Fibroblast of the aortic adventitia (primary cell): Measurements from ENCODE around the gene NSUN4. TPM values are rescaled to one million over a fixed set of nuclear protein-coding genes. Genes with fewer than 3 reads are reported as not detected.

Experiments
- DNase-seq: peaks from one replicate; pipeline ENCODE4 v3.0.0-alpha.2; 2010; ENCODE audit warnings: low read depth
- H3K4me3 ChIP-seq: 2 replicates; pipeline ENCODE4 v1.5.1; 2011; ENCODE audit warnings: low read depth, mild to moderate bottlenecking, control low read depth, low read length, moderate library complexity
- total RNA-seq: library from RNA; depleted of rRNA; stranded (reverse); fragments of >200 nt; gene quantifications from 2 replicates; pipeline ENCODE4 v1.2.3, GENCODE V29; 2012; ENCODE audit warnings: low replicate concordance
- TF ChIP-seq, protein P1 (sequence below): IDR thresholded peaks from 2 replicates; pipeline ENCODE4 v1.5.1; 2011; ENCODE audit warnings: mild to moderate bottlenecking, low read length, control low read depth, inconsistent platforms; ENCODE audit not compliant: insufficient read depth

NSUN4 gene
- total RNA-seq, 1 donor = 15.9 TPM

DNA sequence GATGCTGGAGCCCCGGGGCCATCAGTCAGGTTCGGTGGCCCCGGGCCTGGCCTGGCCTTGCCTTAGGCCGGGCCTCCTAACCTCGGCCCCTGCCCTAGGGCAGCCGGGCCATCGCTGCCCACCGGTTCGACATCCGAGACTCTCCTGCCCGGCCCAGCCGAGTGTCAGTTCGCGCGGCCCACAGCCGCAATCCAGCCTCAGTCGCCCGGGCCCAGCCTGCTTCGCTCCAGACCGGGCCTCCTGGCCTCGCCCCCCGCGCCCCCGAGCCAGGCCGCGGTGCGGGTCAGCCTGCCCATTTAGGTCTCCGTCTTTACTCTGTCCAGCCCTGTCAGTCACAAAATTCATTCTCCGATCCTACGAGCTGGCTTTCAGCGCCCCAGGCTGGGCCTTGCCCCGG lies 38.0 kb upstream of the NSUN4 start:
- TF ChIP-seq, protein P1, sequence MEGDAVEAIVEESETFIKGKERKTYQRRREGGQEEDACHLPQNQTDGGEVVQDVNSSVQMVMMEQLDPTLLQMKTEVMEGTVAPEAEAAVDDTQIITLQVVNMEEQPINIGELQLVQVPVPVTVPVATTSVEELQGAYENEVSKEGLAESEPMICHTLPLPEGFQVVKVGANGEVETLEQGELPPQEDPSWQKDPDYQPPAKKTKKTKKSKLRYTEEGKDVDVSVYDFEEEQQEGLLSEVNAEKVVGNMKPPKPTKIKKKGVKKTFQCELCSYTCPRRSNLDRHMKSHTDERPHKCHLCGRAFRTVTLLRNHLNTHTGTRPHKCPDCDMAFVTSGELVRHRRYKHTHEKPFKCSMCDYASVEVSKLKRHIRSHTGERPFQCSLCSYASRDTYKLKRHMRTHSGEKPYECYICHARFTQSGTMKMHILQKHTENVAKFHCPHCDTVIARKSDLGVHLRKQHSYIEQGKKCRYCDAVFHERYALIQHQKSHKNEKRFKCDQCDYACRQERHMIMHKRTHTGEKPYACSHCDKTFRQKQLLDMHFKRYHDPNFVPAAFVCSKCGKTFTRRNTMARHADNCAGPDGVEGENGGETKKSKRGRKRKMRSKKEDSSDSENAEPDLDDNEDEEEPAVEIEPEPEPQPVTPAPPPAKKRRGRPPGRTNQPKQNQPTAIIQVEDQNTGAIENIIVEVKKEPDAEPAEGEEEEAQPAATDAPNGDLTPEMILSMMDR = no peak
- H3K4me3 ChIP-seq = peak overlapping the region; percentile 82
- peak; percentile 33 for DNase-seq

DNA sequence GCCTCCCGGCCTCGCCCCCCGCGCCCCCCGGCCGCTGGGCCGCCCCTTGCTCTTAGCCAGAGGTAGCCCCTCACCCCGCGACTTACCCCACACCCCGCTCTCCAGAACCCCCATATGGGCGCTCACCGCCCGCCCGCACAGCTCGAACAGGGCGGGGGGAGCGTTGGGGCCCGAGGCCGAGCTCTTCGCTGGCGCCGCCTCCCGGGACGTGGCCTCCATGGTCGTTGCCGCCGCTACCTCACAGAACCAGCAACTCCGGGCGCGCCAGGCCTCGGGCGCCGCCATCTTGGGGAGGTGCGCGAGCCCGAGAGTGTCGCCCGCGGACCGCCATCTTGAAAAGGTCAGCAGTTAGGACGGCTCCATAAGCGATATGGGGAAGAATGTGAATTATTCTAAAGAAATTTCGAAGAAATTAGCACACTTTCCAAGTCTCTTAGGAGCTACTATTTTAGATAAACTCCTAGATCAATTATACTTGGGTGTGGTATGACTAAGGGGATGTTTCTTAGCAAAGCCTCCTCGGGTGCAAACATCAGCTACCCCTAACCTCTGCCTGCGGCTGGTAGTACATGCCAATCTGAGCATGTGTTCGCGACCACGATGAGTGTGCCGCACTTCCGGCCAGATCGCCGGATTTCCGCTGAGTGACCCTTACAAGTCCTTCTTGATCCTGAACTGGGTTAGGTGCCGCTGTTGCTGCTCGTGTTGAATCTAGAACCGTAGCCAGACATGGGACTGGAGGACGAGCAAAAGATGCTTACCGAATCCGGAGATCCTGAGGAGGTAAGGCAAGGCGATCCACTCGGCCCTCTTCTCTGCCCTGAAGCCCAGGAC lies 37.4 kb upstream of the NSUN4 start, which contains the start of the genes LRRC41 and UQCRH:
Gene LRRC41, minus strand, starts transcription at position 579 of the 834 bp plus-strand sequence. Its CDS starts 294 bp downstream, at position 285.
Gene UQCRH, plus strand, starts transcription at position 661 of the 834 bp plus-strand sequence. Its CDS starts 69 bp downstream, at position 730.
- TF ChIP-seq, protein P1 = no peak
- peak within 1 kb of the TSS; percentile 87 for H3K4me3 ChIP-seq
- DNase-seq = peak; percentile 98

DNA sequence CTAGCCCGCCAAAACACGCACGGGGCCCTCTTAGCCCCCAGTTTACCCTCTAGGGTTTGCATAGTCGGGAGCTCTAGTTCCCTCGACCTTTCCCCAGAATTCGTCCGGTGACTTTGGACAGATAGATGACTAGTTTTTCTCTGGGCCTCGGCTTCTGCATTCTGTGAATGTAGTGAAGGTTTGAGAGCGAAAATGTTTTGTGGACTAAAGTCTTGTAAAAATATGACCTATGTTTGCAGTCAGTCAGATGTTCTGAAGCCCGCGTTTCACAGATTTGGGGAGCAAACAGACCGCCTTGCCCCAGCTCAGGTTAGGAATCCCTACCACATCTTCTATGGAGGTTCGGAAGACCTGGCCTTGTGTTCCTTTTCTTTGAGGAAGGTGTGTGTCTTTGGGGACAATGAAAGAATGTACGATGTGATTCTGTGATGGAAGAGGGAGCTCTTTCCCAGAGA lies 36.7 kb upstream of the NSUN4 start:
- TF ChIP-seq, protein P1 = no peak
- peak overlapping the region; percentile 87 for H3K4me3 ChIP-seq
- peak; percentile 9 for DNase-seq

DNA sequence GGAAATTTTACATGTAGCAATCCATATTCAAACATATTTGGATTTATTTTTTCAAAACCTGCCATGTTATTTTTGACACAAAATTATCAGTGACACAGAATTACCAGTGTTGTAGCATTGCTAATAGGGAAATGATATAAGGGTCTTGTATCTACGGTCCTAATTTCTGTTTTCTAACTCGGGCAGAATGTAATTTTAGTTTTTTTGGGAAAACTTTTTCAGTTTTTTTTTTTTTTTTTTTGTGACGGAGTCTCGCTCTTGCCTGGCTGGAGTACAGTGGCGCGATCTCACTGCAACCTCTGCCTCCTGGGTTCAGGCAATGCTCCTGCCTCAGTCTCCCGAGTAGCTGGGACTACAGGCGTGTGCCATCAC lies 34.5 kb upstream of the NSUN4 start:
- DNase-seq = no peak
- H3K4me3 ChIP-seq = no peak overlapping the region
- TF ChIP-seq, protein P1 = no peak

DNA sequence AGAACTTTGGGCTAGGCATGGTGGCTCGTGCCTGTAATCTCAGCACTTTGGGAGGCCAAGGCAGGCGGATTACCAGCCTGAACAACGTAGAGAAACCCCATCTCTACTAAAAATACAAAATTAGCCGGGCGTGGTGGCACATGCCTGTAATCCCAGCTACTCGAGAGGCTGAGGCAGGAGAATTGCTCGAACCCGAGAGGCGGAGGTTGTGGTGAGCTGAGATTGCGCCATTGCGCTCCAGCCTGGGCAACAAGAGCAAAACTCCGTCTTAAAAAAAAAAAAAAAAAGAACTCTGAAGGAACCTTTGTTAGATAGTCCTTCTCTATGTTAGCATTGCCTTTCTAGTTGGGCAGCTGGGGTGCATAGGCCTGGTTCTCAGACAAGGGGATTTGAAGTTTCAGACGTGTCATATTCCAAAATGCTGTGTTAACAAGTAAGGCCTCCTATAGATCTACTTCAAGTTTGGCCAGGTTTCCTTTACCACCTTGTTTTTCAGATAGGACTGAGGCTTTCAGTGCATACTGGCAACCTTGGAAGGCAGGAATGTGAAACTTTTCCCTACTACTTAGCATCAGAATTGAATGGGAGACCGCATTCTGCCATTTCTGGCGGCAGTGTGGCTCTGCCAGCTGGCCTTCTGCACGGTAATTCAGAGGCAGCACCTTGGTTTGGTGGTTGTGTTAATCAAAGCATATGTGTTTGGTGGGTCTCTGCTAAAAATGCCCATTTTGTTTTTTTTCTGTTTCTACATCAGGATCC lies 31.0 kb upstream of the NSUN4 start:
- H3K4me3 ChIP-seq = no peak overlapping the region
- TF ChIP-seq, protein P1 = no peak
- DNase-seq = no peak

DNA sequence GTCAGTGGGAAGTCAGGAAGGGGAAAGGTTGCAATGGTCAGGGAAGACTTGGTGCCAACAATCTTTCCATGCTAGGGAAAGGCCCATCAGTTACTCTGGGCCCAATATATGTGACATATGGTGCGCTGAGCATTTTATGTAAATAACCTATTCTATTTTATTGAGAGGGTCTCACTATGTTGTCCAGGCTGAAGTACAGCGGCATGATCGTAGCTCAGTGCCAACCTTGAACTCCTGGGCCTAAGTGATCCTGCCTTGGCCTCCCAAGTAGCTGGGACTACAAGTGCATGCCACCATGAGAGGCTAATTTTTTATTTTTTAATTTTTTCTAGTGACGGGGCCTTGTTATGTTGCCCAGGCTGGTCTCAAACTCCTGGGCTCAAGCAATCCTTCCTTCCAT lies 30.3 kb upstream of the NSUN4 start:
- no peak for DNase-seq
- TF ChIP-seq, protein P1 = no peak

More for the DNA sequence above, 30.3 kb upstream of the NSUN4 start:
- H3K4me3 ChIP-seq = no peak overlapping the region
